Measurements from ENCODE around the gene ARHGEF1. TPM values are rescaled to one million over a fixed set of nuclear protein-coding genes. Genes with fewer than 3 reads are reported as not detected.
A peak's percentile ranks its signal among the peaks of the same experiment; 100 is the strongest.

The ARHGEF1 gene
- total RNA-seq, 1 donor from 2014 or later: 69.9 TPM

GRCh38 chr19:41956621-41957020 is 73.6 kb downstream of the ARHGEF1 start:
- Mint-ChIP-seq H3K27ac (ENCODE audit: unreplicated experiment) (no peak overlapping the region), H3K36me3 (ENCODE audit: low read depth) (no peaks in the 10 kb centered on the region), H3K4me1 (peaks cover 23% of the 10 kb centered on the region), H3K9me3 (no peaks in the 10 kb centered on the region), H3K27me3 (ENCODE audit: low read depth) (no peaks in the 10 kb centered on the region), H3K4me3 (peak overlapping the region; percentile 61)
- TF ChIP-seq, protein P1, sequence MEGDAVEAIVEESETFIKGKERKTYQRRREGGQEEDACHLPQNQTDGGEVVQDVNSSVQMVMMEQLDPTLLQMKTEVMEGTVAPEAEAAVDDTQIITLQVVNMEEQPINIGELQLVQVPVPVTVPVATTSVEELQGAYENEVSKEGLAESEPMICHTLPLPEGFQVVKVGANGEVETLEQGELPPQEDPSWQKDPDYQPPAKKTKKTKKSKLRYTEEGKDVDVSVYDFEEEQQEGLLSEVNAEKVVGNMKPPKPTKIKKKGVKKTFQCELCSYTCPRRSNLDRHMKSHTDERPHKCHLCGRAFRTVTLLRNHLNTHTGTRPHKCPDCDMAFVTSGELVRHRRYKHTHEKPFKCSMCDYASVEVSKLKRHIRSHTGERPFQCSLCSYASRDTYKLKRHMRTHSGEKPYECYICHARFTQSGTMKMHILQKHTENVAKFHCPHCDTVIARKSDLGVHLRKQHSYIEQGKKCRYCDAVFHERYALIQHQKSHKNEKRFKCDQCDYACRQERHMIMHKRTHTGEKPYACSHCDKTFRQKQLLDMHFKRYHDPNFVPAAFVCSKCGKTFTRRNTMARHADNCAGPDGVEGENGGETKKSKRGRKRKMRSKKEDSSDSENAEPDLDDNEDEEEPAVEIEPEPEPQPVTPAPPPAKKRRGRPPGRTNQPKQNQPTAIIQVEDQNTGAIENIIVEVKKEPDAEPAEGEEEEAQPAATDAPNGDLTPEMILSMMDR (conservative IDR thresholded peaks at IDR 0.05): no peak
- DNase-seq (ENCODE audit: low read depth, low spot score): no peak

Small RNA genes lying within 50 kb of the gene (microRNA-seq; reads per million reads assigned to microRNA genes)
- 7.1 reads per million, percentile 8 among the genes with 10 or more reads in this experiment for gene MIR6797

Other genes with a start within 250 kb of the ARHGEF1 start
- not detected in 2 replicates for gene CEACAM7, start 194.9 kb upstream of the ARHGEF1 start, total RNA-seq
- gene CEACAM5, start 174.6 kb upstream of the ARHGEF1 start, total RNA-seq: not detected in 2 replicates
- not detected in 2 replicates for gene CEACAM6, start 127.7 kb upstream of the ARHGEF1 start, total RNA-seq
- not detected in 2 replicates for gene CEACAM3, start 86.6 kb upstream of the ARHGEF1 start, total RNA-seq
- gene LYPD4, start 38.5 kb upstream of the ARHGEF1 start, total RNA-seq: not detected in 2 replicates
- gene DMRTC2, start 38.1 kb upstream of the ARHGEF1 start, total RNA-seq: not detected in 2 replicates
- gene RPS19, start 22.9 kb upstream of the ARHGEF1 start, total RNA-seq: 2,492 and 2,613 TPM in 2 replicates
- 0.32 and 0.70 TPM in 2 replicates for gene CD79A, start 5.9 kb upstream of the ARHGEF1 start, total RNA-seq
- 0.12 and 0.14 TPM in 2 replicates for gene ERFL, start 45.3 kb downstream of the ARHGEF1 start, total RNA-seq
- gene RABAC1, start 76.1 kb downstream of the ARHGEF1 start, total RNA-seq: 83.8 and 93.4 TPM in 2 replicates
- 22.9 and 23.2 TPM in 2 replicates for gene ATP1A3, start 111.0 kb downstream of the ARHGEF1 start, total RNA-seq
- gene GRIK5, start 187.0 kb downstream of the ARHGEF1 start, total RNA-seq: 3.7 and 3.8 TPM in 2 replicates
- 25.6 and 26.0 TPM in 2 replicates for gene ZNF574, start 193.0 kb downstream of the ARHGEF1 start, total RNA-seq
- gene POU2F2, start 249.3 kb downstream of the ARHGEF1 start, total RNA-seq: 2.3 and 2.5 TPM in 2 replicates